ENCODE results near the gene ELOVL5.
A peak's percentile ranks its signal among the peaks of the same experiment; 100 is the strongest.

Gene ELOVL5

GRCh38 chr6:53359843-53360092 is 11.0 kb upstream of the ELOVL5 start:
- Histone ChIP-seq H2AK5ac (ENCODE audit: low read length, severe bottlenecking) (peak overlapping the region; percentile 43), H2BK12ac (ENCODE audit: low read length in 2 of 2) (peak overlapping the region; percentile 66 to 90), H4K8ac (ENCODE audit: low read length) (peak overlapping the region; percentile 94), H3K36me3 (ENCODE audit: control insufficient read depth in 1 of 2, insufficient read depth in 2 of 2, low read depth in 1 of 2, low read length in 2 of 2) (peaks cover 0 to 3% of the 10 kb centered on the region in 2 experiments), H3K9me3 (ENCODE audit: control insufficient read depth, low read length) (no peaks in the 10 kb centered on the region), H2BK5ac (ENCODE audit: low read depth, low read length, poor library complexity, severe bottlenecking) (peak overlapping the region; percentile 21), H3K4me2 (ENCODE audit: low read length, poor library complexity, severe bottlenecking) (peak overlapping the region; percentile 82), H3K79me1 (replicated peaks; ENCODE audit: low read length, poor library complexity, severe bottlenecking) (no peaks in the 10 kb centered on the region), H3K9ac (ENCODE audit: low read length) (peak overlapping the region; percentile 95), H3K27me3 (ENCODE audit: control insufficient read depth in 1 of 2, insufficient read depth in 1 of 2, low read length in 2 of 2) (no peaks in the 10 kb centered on the region), H3K4me3 (ENCODE audit: insufficient read depth in 1 of 2, low read depth in 1 of 2, low read length in 2 of 2) (peak overlapping the region; percentile 54 to 78), H3K14ac (ENCODE audit: low read length in 2 of 2) (no peak overlapping the region), H3K4ac (ENCODE audit: low read depth in 1 of 2, low read length in 2 of 2) (peak overlapping the region; percentile 19 to 91), H2BK120ac (ENCODE audit: low read depth, low read length) (peak overlapping the region; percentile 89), H4K91ac (ENCODE audit: low read length) (peak overlapping the region; percentile 98), H3K18ac (ENCODE audit: low read depth in 1 of 2, low read length in 2 of 2) (peak overlapping the region; percentile 55 to 95), H3K23ac (ENCODE audit: low read length in 2 of 2) (peak overlapping the region in 1 of 2 experiments; percentile 48), H3K27ac (ENCODE audit: low read length, poor library complexity, severe bottlenecking) (peak overlapping the region; percentile 86), H3K4me1 (ENCODE audit: control insufficient read depth, insufficient read depth, low read depth, low read length) (peaks cover 10% of the 10 kb centered on the region), H2BK15ac (ENCODE audit: low read depth, poor library complexity, severe bottlenecking) (peak overlapping the region; percentile 100), H2AFZ (ENCODE audit: low read depth, low read length) (no peak overlapping the region)
- 0% methylated on average over 4 of the region's 10 CpGs for WGBS
- no peak for DNase-seq

- H3K18ac ChIP-seq (ENCODE audit: low read depth in 1 of 2, low read length in 2 of 2) = peak overlapping the region; percentile 94 to 100
- H3K27ac ChIP-seq (ENCODE audit: low read length, poor library complexity, severe bottlenecking) = peak overlapping the region; percentile 86
- peak overlapping the region in 1 of 2 experiments; percentile 62 for H3K23ac ChIP-seq (ENCODE audit: low read length in 2 of 2)
- no peak overlapping the region for H3K14ac ChIP-seq (ENCODE audit: low read length in 2 of 2)
- peak overlapping the region; percentile 94 for H2BK5ac ChIP-seq (ENCODE audit: low read depth, low read length, poor library complexity, severe bottlenecking)
- H2BK120ac ChIP-seq (ENCODE audit: low read depth, low read length) = peak overlapping the region; percentile 97
- H4K8ac ChIP-seq (ENCODE audit: low read length) = peak overlapping the region; percentile 100
- H3K27me3 ChIP-seq (ENCODE audit: control insufficient read depth in 1 of 2, insufficient read depth in 1 of 2, low read length in 2 of 2) = no peaks in the 10 kb centered on the region
- peak overlapping the region; percentile 55 to 91 for H3K4ac ChIP-seq (ENCODE audit: low read depth in 1 of 2, low read length in 2 of 2)
- peak; percentile 97 for DNase-seq
- peak overlapping the region; percentile 61 to 79 for H3K4me3 ChIP-seq (ENCODE audit: insufficient read depth in 1 of 2, low read depth in 1 of 2, low read length in 2 of 2)
- H2BK15ac ChIP-seq (ENCODE audit: low read depth, poor library complexity, severe bottlenecking) = peak overlapping the region; percentile 100
- H2AK5ac ChIP-seq (ENCODE audit: low read length, severe bottlenecking) = peak overlapping the region; percentile 43
- peaks cover 0 to 3% of the 10 kb centered on the region in 2 experiments for H3K36me3 ChIP-seq (ENCODE audit: control insufficient read depth in 1 of 2, insufficient read depth in 2 of 2, low read depth in 1 of 2, low read length in 2 of 2)
- peaks cover 10% of the 10 kb centered on the region for H3K4me1 ChIP-seq (ENCODE audit: control insufficient read depth, insufficient read depth, low read depth, low read length)
- H3K9me3 ChIP-seq (ENCODE audit: control insufficient read depth, low read length) = no peaks in the 10 kb centered on the region
- peak overlapping the region; percentile 66 to 90 for H2BK12ac ChIP-seq (ENCODE audit: low read length in 2 of 2)
- H3K4me2 ChIP-seq (ENCODE audit: low read length, poor library complexity, severe bottlenecking) = peak overlapping the region; percentile 82
- H3K9ac ChIP-seq (ENCODE audit: low read length) = peak overlapping the region; percentile 95
- WGBS = under 1% methylated on average over 62 of the region's 73 CpGs
- peak overlapping the region; percentile 98 for H4K91ac ChIP-seq (ENCODE audit: low read length)
- H2AFZ ChIP-seq (ENCODE audit: low read depth, low read length) = no peak overlapping the region
- H3K79me1 ChIP-seq (replicated peaks; ENCODE audit: low read length, poor library complexity, severe bottlenecking) = no peaks in the 10 kb centered on the region
Measured at GRCh38 chr6:53359095-53359842, 10.5 kb upstream of the ELOVL5 start.

GRCh38 chr6:53358440-53359094 is 9.8 kb upstream of the ELOVL5 start:
- Histone ChIP-seq H3K18ac (ENCODE audit: low read depth in 1 of 2, low read length in 2 of 2) (peak overlapping the region; percentile 94 to 100), H3K36me3 (ENCODE audit: control insufficient read depth in 1 of 2, insufficient read depth in 2 of 2, low read depth in 1 of 2, low read length in 2 of 2) (peaks cover 0 to 2% of the 10 kb centered on the region in 2 experiments), H4K8ac (ENCODE audit: low read length) (peak overlapping the region; percentile 100), H3K4me2 (ENCODE audit: low read length, poor library complexity, severe bottlenecking) (peak overlapping the region; percentile 82), H3K4me3 (ENCODE audit: insufficient read depth in 1 of 2, low read depth in 1 of 2, low read length in 2 of 2) (peak overlapping the region; percentile 61 to 79), H2BK120ac (ENCODE audit: low read depth, low read length) (peak overlapping the region; percentile 97), H2BK12ac (ENCODE audit: low read length in 2 of 2) (peak overlapping the region; percentile 14 to 67), H3K14ac (ENCODE audit: low read length in 2 of 2) (no peak overlapping the region), H3K4me1 (ENCODE audit: control insufficient read depth, insufficient read depth, low read depth, low read length) (peaks cover 10% of the 10 kb centered on the region), H2AFZ (ENCODE audit: low read depth, low read length) (no peak overlapping the region), H3K27me3 (ENCODE audit: control insufficient read depth in 1 of 2, insufficient read depth in 1 of 2, low read length in 2 of 2) (no peaks in the 10 kb centered on the region), H3K79me1 (replicated peaks; ENCODE audit: low read length, poor library complexity, severe bottlenecking) (no peaks in the 10 kb centered on the region), H3K4ac (ENCODE audit: low read depth in 1 of 2, low read length in 2 of 2) (peak overlapping the region; percentile 50 to 55), H3K23ac (ENCODE audit: low read length in 2 of 2) (peak overlapping the region in 1 of 2 experiments; percentile 62), H2AK5ac (ENCODE audit: low read length, severe bottlenecking) (peak overlapping the region; percentile 58), H3K27ac (ENCODE audit: low read length, poor library complexity, severe bottlenecking) (peak overlapping the region; percentile 68), H3K9me3 (ENCODE audit: control insufficient read depth, low read length) (no peaks in the 10 kb centered on the region), H3K9ac (ENCODE audit: low read length) (peak overlapping the region; percentile 95), H2BK5ac (ENCODE audit: low read depth, low read length, poor library complexity, severe bottlenecking) (peak overlapping the region; percentile 94), H2BK15ac (ENCODE audit: low read depth, poor library complexity, severe bottlenecking) (peak overlapping the region; percentile 100), H4K91ac (ENCODE audit: low read length) (peak overlapping the region; percentile 94)
- WGBS = 13% methylated on average over 17 of the region's 17 CpGs
- DNase-seq = no peak
